Transverse colon (tissue), 4 donors: Measurements from ENCODE around the gene MOB3B. TPM values are rescaled to one million over a fixed set of nuclear protein-coding genes. Genes with fewer than 3 reads are reported as not detected.

Source experiments
- DNase-seq: peaks from one replicate; pipeline ENCODE4 v3.0.0-alpha.2; 2019
- H3K27ac ChIP-seq, 4 donors: fragments of 200-600 bp; sonication (generic); 2 replicates each; pipeline ENCODE4 v1.5.1; 2016 to 2018; ENCODE audit warnings: inconsistent platforms in 4 of 4
- H3K27me3 ChIP-seq: fragments of 200-600 bp; sonication (generic); 2 replicates; pipeline ENCODE4 v1.5.1; 2017; ENCODE audit warnings: inconsistent platforms
- H3K36me3 ChIP-seq, 4 donors: fragments of 200-600 bp; sonication (generic); 2 replicates each; pipeline ENCODE4 v1.5.1; 2017 to 2019; ENCODE audit warnings: inconsistent platforms in 4 of 4
- H3K4me1 ChIP-seq, 4 donors: fragments of 200-600 bp; sonication (generic); 2 replicates each; pipeline ENCODE4 v1.5.1; 2017 to 2020; ENCODE audit warnings: inconsistent platforms in 4 of 4
- H3K4me3 ChIP-seq, 4 donors: fragments of 200-600 bp; sonication (generic); 1 replicate in 1 of 4; 2 replicates in 3 of 4; pipeline versions ENCODE4 v1.5.1 to v1.6.1; 2017 to 2019; ENCODE audit warnings: inconsistent platforms in 4 of 4
- H3K9me3 ChIP-seq, 2 donors: fragments of 200-600 bp; sonication (generic); 2 replicates each; pipeline ENCODE4 v1.5.1; 2017 to 2019; ENCODE audit warnings: inconsistent platforms in 2 of 2
- EP300 ChIP-seq: sonication (generic); formaldehyde crosslinking; IDR thresholded peaks from one replicate; pipeline ENCODE4 v1.6.1; 2017; ENCODE audit warnings: antibody characterized with exemption, low read depth
- POLR2A ChIP-seq: fragments of 450-650 bp; IDR thresholded peaks from one replicate; pipeline ENCODE4 v1.6.1; 2016; ENCODE audit warnings: antibody characterized with exemption, mild to moderate bottlenecking, moderate library complexity
- POLR2AphosphoS5 ChIP-seq, 3 donors: sonication (generic); formaldehyde crosslinking; IDR thresholded peaks; one replicate each; pipeline ENCODE4 v1.6.1; 2016; ENCODE audit warnings: antibody characterized with exemption in 3 of 3
- WGBS, 2 donors: methylation state at CpG; one replicate each; pipeline ENCODE4 v1.1.5; 2018; ENCODE audit warnings: low coverage in 1 of 2; 5-methylcytosine and 5-hydroxymethylcytosine counted together
- in situ Hi-C, 4 donors: fragments of 200-750 bp; cut with MboI; loops; one replicate each; pipeline versions ENCODE4 v1.15.0 to v1.15.1; 2017; ENCODE audit warnings: low sequenced_read_pairs in 3 of 4, low pct_ligation_motif_present in 1 of 4, low pct_unique_long_range_greater_than_20kb in 1 of 4
- intact Hi-C: fragments of 100-400 bp; cut with DNase I; formaldehyde crosslinking; loops from one replicate; pipeline ENCODE4 v1.15.1; 2023; ENCODE audit warnings: low total_unique reads
- total RNA-seq, 4 donors: library from RNA; depleted of rRNA; stranded (reverse); fragments of >200 nt; gene quantifications; one replicate each; pipeline ENCODE4 v1.1.0, GENCODE V29; 2016
- TF ChIP-seq, protein P1 (sequence below), 5 experiments: fragments of 200-600 bp in 3 of 5; fragments of 450-650 bp in 2 of 5; sonication (generic) in 3 of 5; IDR thresholded peaks; 1 replicate in 2 of 5; 2 replicates in 3 of 5; pipeline ENCODE4 v1.5.1; 2016 to 2017; ENCODE audit warnings: antibody characterized with exemption in 5 of 5, inconsistent platforms in 3 of 5, mild to moderate bottlenecking in 2 of 5, moderate library complexity in 1 of 5

Gene MOB3B
- total RNA-seq, 4 donors from 2014 or later, result 18.3 to 39.7 (median 29.1) TPM

DNA sequence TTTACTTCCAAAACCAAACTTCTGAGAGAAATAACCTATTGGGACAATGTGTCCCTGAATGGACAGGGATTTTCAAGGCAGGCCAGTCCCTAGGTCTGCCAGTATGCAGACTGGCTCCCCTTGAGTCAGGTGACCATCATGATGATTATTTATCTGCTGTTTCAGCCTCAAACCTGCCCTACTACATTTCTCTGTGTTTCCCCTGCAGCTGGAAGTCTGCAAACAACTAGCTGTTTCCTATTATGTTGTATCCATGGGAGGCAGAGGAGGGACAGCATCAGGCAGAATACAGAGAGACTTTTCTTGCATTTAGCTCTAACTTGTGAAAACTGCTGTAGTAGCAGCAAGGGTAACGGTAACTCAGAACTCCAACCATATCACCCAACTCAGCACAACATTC lies 41.7 kb downstream of the MOB3B start:
- in situ Hi-C loops (no loop called here), intact Hi-C loops (no loop called here)
- WGBS, 2 donors, result 100% methylated on average over 1 of the region's 1 CpG
- Histone ChIP-seq H3K27ac (no peak overlapping the region), H3K4me1 (peaks cover 0 to 16% (median 14%) of the 10 kb centered on the region in 4 donors), H3K9me3 (no peaks in the 10 kb centered on the region), H3K36me3 (no peaks in the 10 kb centered on the region), H3K4me3 (no peak overlapping the region), H3K27me3 (no peaks in the 10 kb centered on the region)
- TF ChIP-seq POLR2A (no peak), POLR2AphosphoS5 (IDR thresholded peaks at IDR 0.05) (no peak), EP300 (no peak)
- TF ChIP-seq, protein P1, sequence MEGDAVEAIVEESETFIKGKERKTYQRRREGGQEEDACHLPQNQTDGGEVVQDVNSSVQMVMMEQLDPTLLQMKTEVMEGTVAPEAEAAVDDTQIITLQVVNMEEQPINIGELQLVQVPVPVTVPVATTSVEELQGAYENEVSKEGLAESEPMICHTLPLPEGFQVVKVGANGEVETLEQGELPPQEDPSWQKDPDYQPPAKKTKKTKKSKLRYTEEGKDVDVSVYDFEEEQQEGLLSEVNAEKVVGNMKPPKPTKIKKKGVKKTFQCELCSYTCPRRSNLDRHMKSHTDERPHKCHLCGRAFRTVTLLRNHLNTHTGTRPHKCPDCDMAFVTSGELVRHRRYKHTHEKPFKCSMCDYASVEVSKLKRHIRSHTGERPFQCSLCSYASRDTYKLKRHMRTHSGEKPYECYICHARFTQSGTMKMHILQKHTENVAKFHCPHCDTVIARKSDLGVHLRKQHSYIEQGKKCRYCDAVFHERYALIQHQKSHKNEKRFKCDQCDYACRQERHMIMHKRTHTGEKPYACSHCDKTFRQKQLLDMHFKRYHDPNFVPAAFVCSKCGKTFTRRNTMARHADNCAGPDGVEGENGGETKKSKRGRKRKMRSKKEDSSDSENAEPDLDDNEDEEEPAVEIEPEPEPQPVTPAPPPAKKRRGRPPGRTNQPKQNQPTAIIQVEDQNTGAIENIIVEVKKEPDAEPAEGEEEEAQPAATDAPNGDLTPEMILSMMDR (IDR thresholded peaks at IDR 0.05), result no peak
- DNase-seq, result no peak

DNA sequence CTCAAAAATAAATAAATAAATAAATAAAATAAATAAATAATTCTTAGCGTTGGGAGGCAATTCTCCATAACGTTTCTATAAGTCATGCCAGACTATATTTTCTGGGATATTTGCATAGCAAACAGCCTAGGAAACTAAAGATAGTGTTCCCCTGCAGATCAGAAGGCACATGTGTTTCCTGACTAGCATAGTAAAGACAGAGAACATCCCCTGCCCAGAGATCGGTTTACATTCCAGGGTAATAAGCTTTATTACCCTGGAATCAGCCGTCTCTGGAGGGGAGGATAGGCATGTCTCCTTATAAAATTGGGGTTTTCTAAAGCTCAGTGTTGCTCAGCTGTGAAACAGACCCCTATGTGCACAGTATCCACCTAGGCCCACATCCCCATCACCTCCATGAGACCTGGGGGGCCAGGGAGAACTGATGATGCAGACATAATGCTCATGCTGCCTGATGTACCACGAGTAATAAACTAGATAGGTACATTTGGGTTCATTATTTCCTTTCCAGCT lies 42.4 kb downstream of the MOB3B start:
- in situ Hi-C loops (no loop called here), intact Hi-C loops (no loop called here)
- Histone ChIP-seq H3K36me3 (no peaks in the 10 kb centered on the region), H3K27ac (no peak overlapping the region), H3K4me1 (peaks cover 0 to 16% (median 14%) of the 10 kb centered on the region in 4 donors), H3K4me3 (no peak overlapping the region), H3K9me3 (no peaks in the 10 kb centered on the region), H3K27me3 (no peaks in the 10 kb centered on the region)
- no peak for TF ChIP-seq POLR2A
- TF ChIP-seq EP300, result no peak
- no peak for TF ChIP-seq POLR2AphosphoS5 (IDR thresholded peaks at IDR 0.05)
- TF ChIP-seq, protein P1 (IDR thresholded peaks at IDR 0.05), result no peak
- DNase-seq, result no peak
- 19 to 50% methylated on average over 2 to 5 of the region's 5 CpGs for WGBS, 2 donors

DNA sequence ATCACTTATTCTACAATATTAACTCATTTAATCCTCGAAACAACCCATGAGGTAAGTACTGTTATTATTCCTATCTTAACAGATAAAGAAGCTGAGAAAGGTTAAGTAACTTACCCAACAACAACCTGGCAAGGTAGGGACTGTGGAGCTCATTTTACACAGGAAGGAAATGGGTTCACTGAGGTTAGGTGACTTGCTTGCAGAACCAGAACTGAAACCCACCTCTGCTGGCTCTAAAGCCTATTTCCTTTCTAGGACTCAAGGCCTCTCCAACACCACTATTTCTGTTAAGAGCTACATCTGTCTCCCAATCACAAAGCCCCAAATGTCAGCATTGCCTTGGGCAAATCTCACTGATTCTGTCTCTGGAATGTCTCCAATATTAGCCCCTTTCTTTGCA lies 44.5 kb downstream of the MOB3B start:
- Histone ChIP-seq H3K27ac (no peak overlapping the region), H3K4me3 (no peak overlapping the region), H3K36me3 (no peaks in the 10 kb centered on the region), H3K4me1 (peaks cover 0 to 16% (median 14%) of the 10 kb centered on the region in 4 donors), H3K9me3 (no peaks in the 10 kb centered on the region), H3K27me3 (no peaks in the 10 kb centered on the region)
- TF ChIP-seq EP300 (no peak), POLR2A (no peak), POLR2AphosphoS5 (IDR thresholded peaks at IDR 0.05) (no peak)
- TF ChIP-seq, protein P1 (IDR thresholded peaks at IDR 0.05), result no peak
- WGBS, 2 donors, result 96 to 100% methylated on average over 1 of the region's 1 CpG
- intact Hi-C loops (no loop called here), in situ Hi-C loops (no loop called here)
- no peak for DNase-seq

DNA sequence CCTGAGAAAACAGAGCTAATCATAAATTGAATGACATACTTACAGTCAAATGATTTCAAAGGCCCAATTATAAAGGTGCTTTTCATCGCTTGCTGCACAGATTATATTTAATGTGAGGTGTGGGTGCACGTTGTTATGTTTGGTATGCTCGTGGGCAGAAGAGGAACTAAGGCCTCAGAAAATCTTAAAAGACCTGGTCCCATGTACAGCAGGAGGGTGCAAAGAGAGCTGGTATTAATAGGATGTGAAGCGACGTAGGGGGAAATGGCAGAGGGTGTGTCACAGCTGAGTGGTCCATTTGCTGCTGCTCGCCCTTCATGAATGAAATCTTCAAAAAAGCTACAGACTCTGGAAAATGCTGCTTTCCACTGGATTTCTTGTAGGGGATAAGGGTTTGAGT lies 46.0 kb downstream of the MOB3B start:
- in situ Hi-C loops, result no loop called here
- WGBS, 2 donors, result 86 to 95% methylated on average over 4 to 6 of the region's 6 CpGs
- no peaks in the 10 kb centered on the region for H3K27me3 ChIP-seq
- H3K36me3 ChIP-seq, result no peaks in the 10 kb centered on the region
- intact Hi-C loops, result no loop called here
- H3K9me3 ChIP-seq, result no peaks in the 10 kb centered on the region
- DNase-seq, result no peak
- H3K27ac ChIP-seq, result no peak overlapping the region
- TF ChIP-seq POLR2AphosphoS5 (IDR thresholded peaks at IDR 0.05), result no peak
- TF ChIP-seq POLR2A, result no peak
- TF ChIP-seq EP300, result no peak
- TF ChIP-seq, protein P1 (IDR thresholded peaks at IDR 0.05), result no peak
- peaks cover 0 to 16% (median 14%) of the 10 kb centered on the region in 4 donors for H3K4me1 ChIP-seq
- H3K4me3 ChIP-seq, result no peak overlapping the region
